IMR-90 (cell line): Measurements from ENCODE around the gene GSTP1. TPM values are rescaled to one million over a fixed set of nuclear protein-coding genes. Genes with fewer than 3 reads are reported as not detected.
"Not testable (repeated sequence)": the region's sequence is repeated elsewhere in the genome, so short reads cannot be mapped to it uniquely, and the experiment has no call there.

Experiments used
- ATAC-seq: fragments of 200-7000 bp; cut with Tn5 transposase; 2 replicates; pipeline ENCODE4 v1.9.1; 2020; ENCODE audit warnings: low read depth, mild to moderate bottlenecking, moderate library complexity
- BruUV-seq: library from RNA; stranded (reverse); fragments of 400-500 nt; replicated peaks from 2 replicates; lab custom pipeline; 2021; lab: Mats Ljungman, UMichigan
- CTCF ChIA-PET: fragments of 300-600 bp; formaldehyde crosslinking; extraction: SDS; loops from one replicate; lab custom pipeline; 2021; ENCODE audit warnings: antibody characterized with exemption; lab: Yijun Ruan, JAX
- POLR2A ChIA-PET: fragments of 300-600 bp; sonication (Branson Sonifier 250); formaldehyde crosslinking; loops from one replicate; lab custom pipeline; 2022; ENCODE audit warnings: antibody characterized with exemption; ENCODE audit not compliant: unreplicated experiment; lab: Charles Lee
- DNase-seq: peaks from one replicate; pipeline ENCODE4 v3.0.0; 2013
- H2AFZ ChIP-seq: replicated peaks from 2 replicates; pipeline ENCODE3; 2013; ENCODE audit warnings: low read length, mild to moderate bottlenecking; ENCODE audit not compliant: poor library complexity
- H2AK5ac ChIP-seq: 2 replicates; pipeline ENCODE4 v1.6.1; 2013; ENCODE audit warnings: low read depth, low read length, inconsistent platforms
- H2AK9ac ChIP-seq: replicated peaks from 2 replicates; pipeline ENCODE3; 2013; ENCODE audit warnings: mild to moderate bottlenecking, low read depth, low read length, moderate library complexity; ENCODE audit not compliant: poor library complexity
- H2BK120ac ChIP-seq: 2 replicates; pipeline ENCODE4 v1.6.1; 2013; ENCODE audit warnings: low read depth, low read length, inconsistent platforms
- H2BK15ac ChIP-seq: 3 replicates; pipeline ENCODE4 v1.6.1; 2013; ENCODE audit warnings: low read depth, low read length, inconsistent platforms
- H2BK20ac ChIP-seq: 2 replicates; pipeline ENCODE4 v1.6.1; 2013; ENCODE audit warnings: low read depth, mild to moderate bottlenecking, inconsistent platforms, low read length, moderate library complexity
- H2BK5ac ChIP-seq: 2 replicates; pipeline ENCODE4 v1.6.1; 2013; ENCODE audit warnings: mild to moderate bottlenecking, low read depth, low read length, inconsistent platforms; ENCODE audit not compliant: poor library complexity, severe bottlenecking
- H3K14ac ChIP-seq: replicated peaks from 2 replicates; pipeline ENCODE4 v1.6.1; 2013; ENCODE audit warnings: low read depth, low read length, inconsistent platforms
- H3K18ac ChIP-seq: 2 replicates; pipeline ENCODE4 v1.6.1; 2013; ENCODE audit warnings: low read depth, low read length, control low read depth
- H3K23ac ChIP-seq: 2 replicates; pipeline ENCODE4 v1.6.1; 2013; ENCODE audit warnings: low read depth, low read length, inconsistent platforms
- H3K27ac ChIP-seq: 2 replicates; pipeline ENCODE4 v1.5.1; 2013; ENCODE audit warnings: mild to moderate bottlenecking, control low read depth, low read length; ENCODE audit not compliant: insufficient read depth
- H3K27me3 ChIP-seq: 2 replicates; pipeline ENCODE4 v1.6.1; 2013; ENCODE audit warnings: low read length; ENCODE audit not compliant: control insufficient read depth, insufficient read depth
- H3K36me3 ChIP-seq: 2 replicates; pipeline ENCODE4 v1.6.1; 2013; ENCODE audit warnings: low read length, mixed read lengths; ENCODE audit not compliant: control insufficient read depth, insufficient read depth
- H3K4ac ChIP-seq: 2 replicates; pipeline ENCODE4 v1.6.1; 2013; ENCODE audit warnings: low read depth, low read length, inconsistent platforms
- H3K4me1 ChIP-seq: 2 replicates; pipeline ENCODE4 v1.6.1; 2013; ENCODE audit warnings: low read length, mixed read lengths; ENCODE audit not compliant: control insufficient read depth, insufficient read depth
- H3K4me2 ChIP-seq: 2 replicates; pipeline ENCODE4 v1.6.1; 2013; ENCODE audit warnings: low read depth, mild to moderate bottlenecking, control low read depth, low read length, moderate library complexity
- H3K4me3 ChIP-seq: 2 replicates; pipeline ENCODE4 v1.5.1; 2013; ENCODE audit warnings: low read depth, mild to moderate bottlenecking, control low read depth, low read length, moderate library complexity; ENCODE audit not compliant: insufficient read depth
- H3K56ac ChIP-seq: 2 replicates; pipeline ENCODE4 v1.6.1; 2013; ENCODE audit warnings: low read length, inconsistent platforms; ENCODE audit not compliant: insufficient read depth; ENCODE audit errors: extremely low read depth
- H3K79me1 ChIP-seq, 2 experiments: 2 replicates each; pipeline ENCODE4 v1.6.1; 2013; ENCODE audit warnings: low read length in 2 of 2, inconsistent platforms in 1 of 2, low read depth in 1 of 2
- H3K9ac ChIP-seq: 2 replicates; pipeline ENCODE4 v1.6.1; 2013; ENCODE audit warnings: low read depth, low read length, control low read depth
- H3K9me1 ChIP-seq: 2 replicates; pipeline ENCODE4 v1.6.1; 2013; ENCODE audit warnings: low read length, inconsistent platforms; ENCODE audit not compliant: insufficient read depth
- H3K9me3 ChIP-seq: 2 replicates; pipeline ENCODE4 v1.6.1; 2013; ENCODE audit warnings: low read length; ENCODE audit not compliant: control insufficient read depth, insufficient read depth
- H4K20me1 ChIP-seq: 2 replicates; pipeline ENCODE4 v1.6.1; 2013; ENCODE audit warnings: low read length, inconsistent platforms; ENCODE audit not compliant: insufficient read depth
- H4K5ac ChIP-seq: 2 replicates; pipeline ENCODE4 v1.6.1; 2013; ENCODE audit warnings: mild to moderate bottlenecking, low read depth, low read length, control low read depth
- H4K8ac ChIP-seq, 2 experiments: 2 replicates each; pipeline ENCODE4 v1.6.1; 2013; ENCODE audit warnings: low read depth in 2 of 2, low read length in 2 of 2, control low read depth in 1 of 2, inconsistent platforms in 1 of 2
- H4K91ac ChIP-seq: 2 replicates; pipeline ENCODE4 v1.6.1; 2013; ENCODE audit warnings: low read depth, low read length, inconsistent platforms; ENCODE audit not compliant: insufficient read depth
- MAZ ChIP-seq: IDR thresholded peaks from 2 replicates; pipeline ENCODE4 v1.6.1; 2012; ENCODE audit warnings: low read depth, mild to moderate bottlenecking, low read length, improper control_type of control experiment, moderate library complexity, borderline replicate concordance
- NFE2L2 ChIP-seq: fragments of 150-350 bp; IDR thresholded peaks from 2 replicates; pipeline ENCODE4 v1.6.1; 2016; ENCODE audit warnings: low read depth, mild to moderate bottlenecking, low read length
- RCOR1 ChIP-seq: IDR thresholded peaks from 2 replicates; pipeline ENCODE4 v1.6.1; 2012; ENCODE audit warnings: mild to moderate bottlenecking, low read length, improper control_type of control experiment; ENCODE audit not compliant: insufficient replicate concordance
- RFX5 ChIP-seq: IDR thresholded peaks from 2 replicates; pipeline ENCODE4 v1.8.0; 2012; ENCODE audit warnings: low read depth, mild to moderate bottlenecking, low read length, moderate library complexity
- SMC3 ChIP-seq: fragments of 150-350 bp; IDR thresholded peaks from 2 replicates; pipeline ENCODE4 v1.6.1; 2016; ENCODE audit warnings: low read depth, mild to moderate bottlenecking, antibody characterized with exemption, low read length, moderate library complexity
- dilution Hi-C: fragments of 300-500 bp; cut with HindIII; formaldehyde crosslinking; loops from one replicate; pipeline ENCODE4 v1.14.3; 2018; ENCODE audit warnings: low sequenced_read_pairs; ENCODE audit not compliant: unreplicated experiment
- in situ Hi-C: fragments of 300-500 bp; cut with MboI; formaldehyde crosslinking; loops from 3 replicates; pipeline ENCODE4 v1.14.3; 2019; ENCODE audit warnings: low sequenced_read_pairs, inconsistent platforms, mixed read lengths
- intact Hi-C: fragments of 100-400 bp; cut with micrococcal nuclease; formaldehyde crosslinking; loops from 2 replicates; pipeline ENCODE4 v1.10.0; 2022
- polyA plus RNA-seq, 3 experiments: library from polyadenylated mRNA; depleted of rRNA; stranded (reverse); fragments of >200 nt; gene quantifications; 2 replicates each; pipeline ENCODE4 v1.2.3, GENCODE V29; 2012; ENCODE audit warnings: low replicate concordance in 1 of 3
- total RNA-seq: library from RNA; depleted of rRNA; stranded (reverse); fragments of >200 nt; gene quantifications from 2 replicates; pipeline ENCODE4 v1.2.3, GENCODE V29; 2012
- TF ChIP-seq, protein P1 (sequence below): conservative IDR thresholded peaks from 2 replicates; pipeline ENCODE4 v1.5.1; 2012; ENCODE audit warnings: mild to moderate bottlenecking, low read depth, low read length, improper control_type of control experiment

GSTP1 gene
- total and polyA plus RNA-seq, 2 of the 4 experiments (the other 2 are of a cell fraction): 947 to 1,539 TPM

DNA sequence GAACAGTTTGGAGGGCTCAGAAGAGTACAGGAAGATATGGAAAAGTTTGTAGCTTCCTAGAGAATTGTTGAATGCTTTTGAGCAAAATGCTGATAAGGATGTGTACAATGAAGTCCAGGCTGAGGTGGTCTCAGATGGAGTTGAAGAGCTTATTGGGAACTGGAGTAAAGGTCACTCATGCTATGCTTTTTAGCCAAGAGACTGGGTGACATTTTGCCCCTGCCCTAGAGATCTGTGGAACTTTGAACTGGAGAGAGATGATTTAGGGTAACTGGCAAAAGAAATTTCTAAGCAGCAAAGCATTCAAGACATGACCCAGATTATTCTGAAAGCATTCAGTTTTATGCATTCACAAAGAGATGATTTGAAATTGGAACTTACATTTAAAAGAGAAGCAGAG, 32.5 kb upstream of the GSTP1 start:
- Histone ChIP-seq H2BK120ac (no peak overlapping the region), H4K5ac (no peak overlapping the region), H2AFZ (no peak overlapping the region), H4K20me1 (no peaks in the 10 kb centered on the region), H4K8ac (no peak overlapping the region), H2AK5ac (no peak overlapping the region), H3K4me1 (no peaks in the 10 kb centered on the region), H2AK9ac (no peak overlapping the region), H3K18ac (no peak overlapping the region), H3K9me3 (peaks cover 5% of the 10 kb centered on the region; the same call in 1 of the 2 replicates), H3K4me2 (no peak overlapping the region), H3K23ac (no peak overlapping the region), H2BK20ac (no peak overlapping the region), H3K27me3 (peaks cover 7% of the 10 kb centered on the region; the same call in 1 of the 2 replicates), H3K36me3 (no peaks in the 10 kb centered on the region), H4K91ac (no peak overlapping the region), H3K56ac (no peak overlapping the region), H3K79me1 (no peaks in the 10 kb centered on the region), H3K14ac (no peak overlapping the region), H3K9ac (no peak overlapping the region), H3K27ac (no peak overlapping the region), H3K9me1 (no peaks in the 10 kb centered on the region), H2BK15ac (no peak overlapping the region), H3K4ac (no peak overlapping the region), H2BK5ac (no peak overlapping the region), H3K4me3 (no peak overlapping the region)
- ATAC-seq (no peak), DNase-seq (no peak)
- intact Hi-C loops: no loop called here
- dilution Hi-C loops: no loop called here
- in situ Hi-C loops: no loop called here
- POLR2A ChIA-PET: no interaction called here
- CTCF ChIA-PET: no interaction called here
- TF ChIP-seq NFE2L2: no peak
- TF ChIP-seq, protein P1, sequence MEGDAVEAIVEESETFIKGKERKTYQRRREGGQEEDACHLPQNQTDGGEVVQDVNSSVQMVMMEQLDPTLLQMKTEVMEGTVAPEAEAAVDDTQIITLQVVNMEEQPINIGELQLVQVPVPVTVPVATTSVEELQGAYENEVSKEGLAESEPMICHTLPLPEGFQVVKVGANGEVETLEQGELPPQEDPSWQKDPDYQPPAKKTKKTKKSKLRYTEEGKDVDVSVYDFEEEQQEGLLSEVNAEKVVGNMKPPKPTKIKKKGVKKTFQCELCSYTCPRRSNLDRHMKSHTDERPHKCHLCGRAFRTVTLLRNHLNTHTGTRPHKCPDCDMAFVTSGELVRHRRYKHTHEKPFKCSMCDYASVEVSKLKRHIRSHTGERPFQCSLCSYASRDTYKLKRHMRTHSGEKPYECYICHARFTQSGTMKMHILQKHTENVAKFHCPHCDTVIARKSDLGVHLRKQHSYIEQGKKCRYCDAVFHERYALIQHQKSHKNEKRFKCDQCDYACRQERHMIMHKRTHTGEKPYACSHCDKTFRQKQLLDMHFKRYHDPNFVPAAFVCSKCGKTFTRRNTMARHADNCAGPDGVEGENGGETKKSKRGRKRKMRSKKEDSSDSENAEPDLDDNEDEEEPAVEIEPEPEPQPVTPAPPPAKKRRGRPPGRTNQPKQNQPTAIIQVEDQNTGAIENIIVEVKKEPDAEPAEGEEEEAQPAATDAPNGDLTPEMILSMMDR: no peak
- TF ChIP-seq RFX5: no peak
- no peak for TF ChIP-seq MAZ
- TF ChIP-seq SMC3: no peak
- no peak for TF ChIP-seq RCOR1
- no TSS peak for BruUV-seq

DNA sequence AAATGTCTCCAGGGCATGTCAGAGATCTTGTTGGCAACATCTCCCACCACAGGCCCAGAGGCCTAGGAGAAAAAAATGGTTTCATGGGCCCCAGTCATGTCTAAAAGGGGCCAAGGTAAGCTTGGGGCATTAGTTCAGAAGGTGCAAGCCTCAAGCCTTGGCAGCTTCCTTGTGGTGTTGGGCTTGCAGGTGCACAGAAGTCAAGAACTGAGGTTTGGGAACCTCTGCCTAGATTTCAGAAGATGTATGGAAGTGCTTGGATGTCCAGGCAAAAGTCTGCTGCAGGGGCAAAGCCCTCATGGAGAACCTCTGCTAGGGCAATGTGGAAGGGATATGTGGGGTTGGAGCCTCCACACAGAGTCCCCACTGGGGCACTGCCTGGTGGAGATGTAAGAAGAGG, 31.9 kb upstream of the GSTP1 start:
- H2AFZ ChIP-seq, H3K18ac ChIP-seq, intact Hi-C loops, H4K20me1 ChIP-seq, H2BK120ac ChIP-seq, H3K4me2 ChIP-seq, H3K36me3 ChIP-seq, H3K79me1 ChIP-seq, CTCF ChIA-PET, BruUV-seq, H4K91ac ChIP-seq, H3K9me1 ChIP-seq, H3K56ac ChIP-seq, H2AK5ac ChIP-seq, H4K8ac ChIP-seq, H2BK15ac ChIP-seq, in situ Hi-C loops, H2BK20ac ChIP-seq, H2BK5ac ChIP-seq, H3K9ac ChIP-seq, dilution Hi-C loops, POLR2A ChIA-PET, H3K4me1 ChIP-seq, H3K4me3 ChIP-seq, H2AK9ac ChIP-seq, H3K23ac ChIP-seq, H3K27ac ChIP-seq, DNase-seq, H3K9me3 ChIP-seq, H3K14ac ChIP-seq, H3K27me3 ChIP-seq, ATAC-seq, H4K5ac ChIP-seq, H3K4ac ChIP-seq: not testable (repeated sequence)
